Activated CD8-positive, alpha-beta memory T cell treated with anti-CD3 and anti-CD28 coated beads for 24 hours (primary cell): ENCODE results near the gene AQP1.

ENCODE experiments used
- DNase-seq: peaks from one replicate; pipeline ENCODE4 v3.0.0-alpha.2; 2020

Gene AQP1

DNA sequence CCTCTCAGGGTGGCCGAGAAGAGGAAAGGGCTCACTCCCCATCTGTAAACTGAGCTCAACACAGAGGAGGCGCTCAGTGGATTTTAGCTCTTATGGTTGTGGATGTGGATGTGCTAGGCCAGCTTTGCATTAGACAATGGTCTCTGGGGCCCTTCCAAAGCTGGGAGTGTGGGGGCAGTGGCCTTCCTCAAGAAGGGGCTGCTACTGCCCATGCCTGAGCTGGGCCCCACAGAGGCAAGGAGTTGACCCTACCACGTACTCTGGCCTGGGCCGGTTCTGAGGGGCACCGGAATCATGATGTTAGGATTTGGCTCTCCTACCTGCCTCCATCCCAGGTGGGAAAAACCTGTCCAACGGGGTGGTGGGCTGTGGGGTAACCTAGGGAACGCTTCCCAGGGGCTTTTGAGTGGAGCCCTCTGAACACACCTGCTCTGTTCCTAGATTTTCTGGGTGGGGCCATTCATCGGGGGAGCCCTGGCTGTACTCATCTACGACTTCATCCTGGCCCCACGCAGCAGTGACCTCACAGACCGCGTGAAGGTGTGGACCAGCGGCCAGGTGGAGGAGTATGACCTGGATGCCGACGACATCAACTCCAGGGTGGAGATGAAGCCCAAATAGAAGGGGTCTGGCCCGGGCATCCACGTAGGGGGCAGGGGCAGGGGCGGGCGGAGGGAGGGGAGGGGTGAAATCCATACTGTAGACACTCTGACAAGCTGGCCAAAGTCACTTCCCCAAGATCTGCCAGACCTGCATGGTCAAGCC is 11.5 kb downstream of the AQP1 start:
- DNase-seq, result peak; percentile 42

GRCh38 chr7:30923774-30924413 is 12.2 kb downstream of the AQP1 start:
- DNase-seq, result peak; percentile 17

GRCh38 chr7:30924624-30925023 is 13.0 kb downstream of the AQP1 start:
- DNase-seq, result peak; percentile 33

DNA sequence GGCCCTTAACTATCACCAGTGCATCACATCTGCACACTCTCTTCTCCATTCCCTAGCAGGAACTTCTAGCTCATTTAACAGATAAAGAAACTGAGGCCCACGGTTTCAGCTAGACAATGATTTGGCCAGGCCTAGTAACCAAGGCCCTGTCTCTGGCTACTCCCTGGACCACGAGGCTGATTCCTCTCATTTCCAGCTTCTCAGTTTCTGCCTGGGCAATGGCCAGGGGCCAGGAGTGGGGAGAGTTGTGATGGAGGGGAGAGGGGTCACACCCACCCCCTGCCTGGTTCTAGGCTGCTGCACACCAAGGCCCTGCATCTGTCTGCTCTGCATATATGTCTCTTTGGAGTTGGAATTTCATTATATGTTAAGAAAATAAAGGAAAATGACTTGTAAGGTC is 13.5 kb downstream of the AQP1 start:
- peak; percentile 38 for DNase-seq

- peak; percentile 35 for DNase-seq
These were observed 14.3 kb downstream of the AQP1 start for GRCh38 chr7:30925913-30926312.

DNA sequence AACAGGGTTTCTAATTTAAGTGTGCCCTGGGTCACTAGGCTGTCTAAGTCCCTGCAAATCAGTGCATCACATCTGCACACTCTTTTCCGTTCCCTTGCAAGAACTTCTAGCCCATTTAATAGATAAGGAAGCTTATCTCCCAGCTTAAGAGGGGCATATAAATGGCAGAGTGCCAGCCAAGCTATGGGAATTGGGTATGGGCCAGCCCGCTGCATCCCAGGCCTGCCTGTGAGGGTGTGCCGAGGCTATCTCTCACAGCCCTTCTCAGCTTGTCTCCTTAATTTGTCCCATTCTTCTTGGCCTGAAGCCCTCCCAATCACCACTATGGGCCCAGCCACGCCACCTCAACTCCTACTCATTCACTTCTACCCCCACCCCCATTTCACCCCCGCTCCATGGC is 14.7 kb downstream of the AQP1 start:
- no peak for DNase-seq

DNA sequence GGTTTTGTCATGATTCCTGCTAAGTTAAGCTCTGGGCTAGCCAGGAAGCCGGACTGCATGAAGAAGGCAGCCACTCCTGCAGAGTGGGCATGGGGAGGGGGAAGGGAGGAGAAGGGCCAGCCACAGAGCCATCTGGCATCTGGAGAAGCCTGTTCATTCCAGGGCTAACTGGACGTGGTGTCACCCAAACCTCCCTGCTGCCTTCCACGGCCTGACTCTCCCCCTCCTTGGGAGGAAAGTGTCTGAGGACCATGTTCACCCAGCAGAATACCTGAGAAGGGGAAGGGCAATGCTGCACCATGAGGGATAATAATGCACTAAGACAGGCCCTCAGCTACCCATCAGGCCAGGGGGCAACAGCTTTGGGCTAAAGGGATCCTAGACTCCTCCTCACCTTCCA is 15.4 kb downstream of the AQP1 start:
- DNase-seq, result peak; percentile 32

GRCh38 chr7:30927559-30927958 is 15.9 kb downstream of the AQP1 start:
- no peak for DNase-seq

DNA sequence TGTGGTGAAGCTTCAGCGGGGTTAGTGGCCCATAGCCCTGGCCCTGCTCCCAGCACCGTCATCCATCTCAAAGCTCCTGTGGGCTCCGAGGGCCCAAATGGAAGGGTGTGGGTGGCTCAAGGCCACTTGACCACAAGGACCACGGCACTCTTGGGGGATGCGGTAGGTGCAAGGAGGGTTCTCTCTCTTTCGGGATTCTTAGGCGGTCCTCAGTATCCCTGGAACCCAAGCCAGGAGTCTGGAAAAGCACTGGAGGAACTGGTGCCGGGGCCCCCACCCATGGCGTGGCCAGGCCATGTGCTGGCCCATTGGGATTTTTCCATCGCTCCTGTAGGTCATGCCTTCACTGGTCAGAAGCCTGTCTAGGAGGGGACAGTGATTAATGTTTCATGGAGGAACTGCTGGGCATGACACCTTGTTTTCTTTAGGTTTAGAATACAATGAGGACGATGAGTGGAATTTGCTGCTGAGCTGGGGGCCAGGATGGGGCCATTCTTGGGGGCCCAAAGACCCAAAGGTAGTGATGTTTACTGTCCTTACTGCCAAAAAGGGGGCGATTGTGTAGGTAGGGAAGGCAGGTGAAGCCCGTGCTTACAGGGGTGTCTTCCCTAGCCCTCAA is 16.7 kb downstream of the AQP1 start:
- no peak for DNase-seq

DNA sequence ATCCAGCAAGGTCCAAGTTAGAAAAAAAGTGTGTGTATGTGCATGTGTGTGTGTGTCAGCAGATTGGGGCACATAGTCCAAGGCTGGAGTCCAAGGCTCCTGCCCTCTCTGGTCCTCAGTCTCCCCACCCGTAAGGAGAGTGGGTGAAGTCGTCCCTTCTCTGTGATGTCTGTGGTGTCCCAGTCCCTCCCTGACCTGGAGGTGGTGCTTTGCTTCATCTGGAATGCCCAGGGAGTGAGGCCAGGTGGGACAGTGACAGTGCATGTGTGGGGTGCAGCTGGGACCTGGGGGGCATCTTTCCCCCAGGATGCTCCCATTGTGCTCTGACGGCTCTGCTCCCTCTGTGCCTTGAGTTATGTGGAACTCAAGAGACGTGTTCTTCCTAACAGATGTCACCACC is 18.0 kb downstream of the AQP1 start:
- no peak for DNase-seq

GRCh38 chr7:30930621-30931020 is 19.0 kb downstream of the AQP1 start:
- no peak for DNase-seq

DNA sequence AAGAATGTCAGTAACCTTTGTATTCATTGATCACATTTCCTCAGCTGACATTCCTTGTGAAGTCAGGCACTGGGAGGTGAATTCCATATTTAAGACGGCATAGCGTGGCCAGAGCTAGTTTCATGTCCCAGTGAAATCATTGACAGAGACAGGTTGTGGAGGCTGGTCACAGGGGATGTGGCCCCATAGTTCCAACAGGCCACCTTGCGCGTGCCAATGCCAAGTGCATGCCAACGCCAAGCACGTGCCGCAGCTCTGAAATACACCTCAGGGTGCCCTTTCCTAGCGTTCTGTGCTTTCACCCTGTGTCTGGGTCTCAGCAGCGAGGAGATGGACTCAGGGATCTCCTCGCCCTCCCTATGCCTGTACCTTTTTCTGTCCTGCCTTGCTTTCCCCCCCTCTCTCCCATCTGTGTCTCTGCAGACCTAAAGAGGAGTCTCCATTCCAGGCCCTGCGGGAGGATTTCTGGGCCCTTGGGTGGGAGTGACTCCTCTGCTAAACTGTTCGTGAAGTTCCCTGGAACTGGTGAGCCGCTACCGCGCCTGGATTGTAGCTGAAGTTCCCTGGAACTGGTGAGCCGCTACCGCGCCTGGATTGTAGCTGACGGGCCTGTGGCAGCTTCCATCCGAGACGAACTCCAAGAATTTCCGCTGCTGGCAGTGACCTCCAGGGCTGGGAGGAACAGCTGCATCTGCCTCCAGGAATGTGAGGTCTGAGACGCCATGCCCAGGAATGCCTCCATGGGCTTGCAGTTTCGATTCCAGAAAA is 19.7 kb downstream of the AQP1 start:
- DNase-seq, result no peak

DNA sequence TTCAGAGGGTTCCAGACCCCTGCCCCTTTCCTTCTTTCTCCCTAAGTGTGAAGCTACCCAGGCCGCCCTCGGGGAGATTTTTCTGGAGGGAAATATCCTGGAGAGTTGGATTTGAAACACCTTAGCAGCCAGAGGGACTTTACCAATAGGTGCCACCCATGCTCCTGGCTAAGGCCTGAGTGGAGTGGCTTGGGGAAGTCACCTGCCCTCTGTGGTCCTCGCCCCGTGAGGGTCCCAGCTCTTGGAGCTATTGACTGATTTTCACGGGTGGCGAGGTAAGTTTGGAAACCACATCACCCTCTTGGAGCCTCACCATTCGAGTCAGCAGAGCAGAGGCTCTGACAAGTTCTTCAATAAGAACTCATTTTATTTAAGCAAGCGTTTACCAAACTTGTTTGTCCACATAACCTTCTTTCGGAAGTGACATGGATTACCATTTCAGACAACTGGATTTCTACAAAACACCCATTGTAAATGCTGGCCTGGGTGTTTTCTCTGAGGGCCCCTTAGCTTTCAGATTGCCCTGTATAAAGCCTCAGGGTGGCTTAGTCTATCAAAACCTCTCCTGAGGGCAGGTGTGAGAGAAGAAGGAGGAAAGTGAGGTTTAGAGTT is 20.4 kb downstream of the AQP1 start:
- DNase-seq, result no peak

DNA sequence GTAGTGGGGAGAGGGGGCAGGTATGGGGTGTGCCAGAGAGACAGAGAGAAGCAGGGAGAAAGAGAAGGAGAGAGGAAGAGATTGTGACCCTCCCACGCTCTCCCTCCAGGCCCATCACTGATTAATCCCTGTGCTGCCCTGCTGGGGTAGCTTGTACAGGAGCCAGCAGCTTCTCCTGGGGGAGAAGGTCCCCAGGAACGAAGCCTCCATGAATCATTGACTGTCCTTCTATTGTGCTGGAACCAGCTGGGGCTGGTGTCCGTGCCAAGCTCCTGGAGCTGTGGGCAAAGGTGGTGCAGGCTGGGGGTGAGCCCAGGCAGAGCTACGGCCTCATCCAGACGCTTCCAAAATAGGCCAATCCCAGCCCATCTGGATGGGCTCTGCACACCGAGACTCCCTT is 20.9 kb downstream of the AQP1 start:
- no peak for DNase-seq

DNA sequence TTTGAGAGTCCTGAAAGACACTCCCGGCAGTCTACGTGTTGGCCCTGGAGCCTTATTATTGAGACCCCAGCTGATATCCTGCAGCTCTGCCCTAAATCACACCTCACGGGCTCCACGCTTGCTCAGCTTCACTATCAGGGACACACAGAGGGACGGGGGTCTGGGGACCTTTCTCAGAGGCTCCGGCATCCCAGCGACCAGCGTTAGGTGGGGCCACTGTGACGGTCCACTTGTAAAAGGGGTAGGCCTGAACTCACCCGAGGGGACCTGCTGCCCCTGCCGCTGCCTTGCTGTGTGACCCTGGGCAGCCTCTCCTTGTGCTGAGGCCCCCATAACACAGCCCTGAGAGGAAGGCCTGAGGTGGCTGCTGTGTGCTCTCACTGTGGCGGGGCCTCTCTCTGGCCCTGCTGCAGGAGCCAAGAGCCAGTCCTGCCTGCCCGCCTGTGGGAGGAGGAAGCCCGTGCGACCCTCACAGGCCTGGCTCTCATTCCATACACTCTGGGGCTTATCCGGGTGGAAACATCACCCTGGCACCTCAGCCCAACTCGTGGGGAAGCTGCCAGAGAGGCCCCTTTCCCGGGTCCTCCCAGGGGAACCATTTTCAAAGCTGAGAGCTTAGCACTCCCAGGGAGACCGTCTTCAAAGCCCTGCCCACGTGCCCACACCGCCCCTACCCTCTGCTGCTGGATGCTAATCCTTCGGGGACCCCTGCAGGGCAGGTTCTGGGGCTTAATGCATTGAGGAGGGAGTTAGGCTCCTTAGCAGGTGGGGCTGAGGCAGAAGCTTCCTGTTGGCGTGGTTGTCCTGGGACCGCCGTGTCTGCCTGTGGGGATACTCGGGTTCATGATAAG is 21.7 kb downstream of the AQP1 start:
- DNase-seq, result no peak

DNA sequence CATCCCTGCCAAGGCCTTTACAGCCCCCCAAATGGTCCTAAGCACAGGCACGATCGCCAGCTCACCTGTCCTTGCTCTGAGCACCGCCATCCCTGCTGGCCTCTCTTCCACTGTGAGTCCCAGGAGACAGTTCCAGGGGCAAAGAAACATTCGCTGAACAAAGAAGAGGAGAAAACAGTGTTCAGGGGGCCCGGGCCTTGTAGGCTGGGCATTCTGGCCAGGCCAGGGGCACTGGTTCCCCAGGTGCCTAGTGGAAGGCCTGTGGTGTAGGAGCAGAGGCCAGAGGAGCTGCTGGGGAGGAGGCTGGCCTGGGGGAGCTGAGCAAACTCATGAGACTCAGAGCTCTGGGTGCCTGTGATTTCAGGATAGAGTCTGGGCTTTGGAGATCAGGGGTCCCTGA is 22.6 kb downstream of the AQP1 start:
- no peak for DNase-seq

DNA sequence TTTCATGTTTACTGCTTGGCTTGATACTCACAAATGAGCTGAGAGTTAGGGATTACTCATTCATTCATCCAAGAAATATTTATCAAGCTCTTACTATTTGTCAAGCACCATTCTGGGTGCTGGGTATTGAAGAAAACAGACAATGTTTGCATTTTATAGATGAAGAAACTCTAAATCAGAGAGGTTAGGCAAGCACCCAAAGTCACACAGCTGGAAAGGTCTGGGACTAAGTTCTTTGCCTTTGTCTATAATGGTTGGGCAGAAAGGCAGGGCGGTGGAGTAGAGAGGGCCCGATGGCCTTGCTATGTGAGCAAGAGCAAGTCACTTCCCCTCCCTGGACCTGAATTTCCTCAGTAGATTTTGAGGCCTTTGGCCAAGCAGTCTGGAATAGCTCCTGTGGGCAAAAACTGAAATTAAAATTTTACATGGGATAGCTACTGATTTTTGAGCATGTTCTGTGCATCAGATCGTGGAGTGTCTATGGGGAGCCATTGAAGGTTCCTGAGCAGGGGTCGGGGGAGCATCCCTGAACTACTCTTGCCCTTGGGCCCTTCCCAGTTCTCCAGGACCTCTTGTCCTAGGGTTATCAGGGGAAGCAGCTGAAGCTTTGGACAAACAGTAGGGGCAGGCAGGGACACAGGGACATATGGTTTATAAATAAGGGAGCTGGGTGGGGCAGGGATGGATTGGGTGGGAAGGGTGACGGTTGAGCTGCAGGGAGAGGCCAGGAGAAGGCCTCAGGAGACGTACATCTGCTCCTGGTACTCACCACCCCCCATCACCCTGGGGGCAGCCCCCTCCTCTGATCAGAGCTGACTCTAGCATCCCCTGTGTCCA is 23.3 kb downstream of the AQP1 start:
- no peak for DNase-seq

GRCh38 chr7:30935569-30935877 is 23.9 kb downstream of the AQP1 start:
- DNase-seq, result no peak

GRCh38 chr7:30936650-30937245 is 25.1 kb downstream of the AQP1 start:
- DNase-seq, result peak; percentile 43

DNA sequence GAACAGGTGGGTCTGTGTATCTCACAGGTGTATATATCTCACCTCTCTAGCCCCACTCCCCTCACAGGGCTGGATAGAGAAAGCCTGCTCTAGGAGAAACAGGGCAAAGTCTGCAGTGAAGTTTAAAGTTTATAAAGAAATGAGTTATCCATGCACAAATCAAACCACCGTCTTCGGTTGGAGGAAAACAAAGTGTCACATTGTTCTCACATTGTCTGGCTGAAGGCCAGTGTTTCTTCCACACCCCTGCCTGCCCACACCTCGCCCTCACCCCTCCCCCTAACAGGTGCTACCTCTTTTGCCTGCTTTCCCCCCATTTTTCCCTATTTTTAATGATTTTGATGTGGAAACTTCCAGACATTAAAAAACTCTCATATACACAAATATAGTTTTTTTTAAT is 25.8 kb downstream of the AQP1 start:
- no peak for DNase-seq
